Endodermal cell (in vitro differentiated cells): ENCODE results near the gene SLIT3. TPM values are rescaled to one million over a fixed set of nuclear protein-coding genes. Genes with fewer than 3 reads are reported as not detected.

Experiments
- DNase-seq: peaks from one replicate; pipeline ENCODE4 v3.0.0-alpha.2; 2017
- H3K27ac ChIP-seq: 2 replicates; pipeline ENCODE4 v1.5.1; 2013; ENCODE audit warnings: mild to moderate bottlenecking, low read depth, low read length, moderate library complexity
- H3K27me3 ChIP-seq: 2 replicates; pipeline ENCODE4 v1.6.1; 2013; ENCODE audit warnings: mild to moderate bottlenecking, low read length, moderate library complexity; ENCODE audit not compliant: insufficient read depth, control insufficient read depth, poor library complexity, severe bottlenecking
- H3K36me3 ChIP-seq: 2 replicates; pipeline ENCODE4 v1.7.0; 2013; ENCODE audit warnings: mild to moderate bottlenecking, low read length, moderate library complexity; ENCODE audit not compliant: control insufficient read depth, insufficient read depth
- H3K4me1 ChIP-seq: one replicate; pipeline ENCODE4 v1.7.0; 2013; ENCODE audit warnings: low read length; ENCODE audit not compliant: control insufficient read depth, insufficient read depth
- H3K4me3 ChIP-seq: 2 replicates; pipeline ENCODE4 v1.5.1; 2013; ENCODE audit warnings: mild to moderate bottlenecking, low read length, moderate library complexity
- H3K9ac ChIP-seq: 2 replicates; pipeline ENCODE4 v1.6.1; 2013; ENCODE audit warnings: mild to moderate bottlenecking, low read length, moderate library complexity; ENCODE audit not compliant: poor library complexity, severe bottlenecking; ENCODE audit errors: extremely low read depth
- H3K9me3 ChIP-seq: 2 replicates; pipeline ENCODE4 v1.6.1; 2013; ENCODE audit warnings: mild to moderate bottlenecking, low read length, moderate library complexity; ENCODE audit not compliant: control insufficient read depth
- H3K27ac Mint-ChIP-seq: 2 replicates; pipeline ENCODE4 v1.8.0; 2020; ENCODE audit warnings: mixed read lengths
- H3K27me3 Mint-ChIP-seq: 2 replicates; pipeline ENCODE4 v1.8.0; 2021; ENCODE audit warnings: mild to moderate bottlenecking, mixed read lengths; ENCODE audit not compliant: insufficient read depth
- H3K36me3 Mint-ChIP-seq: 2 replicates; pipeline ENCODE4 v1.8.0; 2020; ENCODE audit warnings: low read depth, mixed read lengths
- H3K4me1 Mint-ChIP-seq: 2 replicates; pipeline ENCODE4 v1.8.0; 2020; ENCODE audit warnings: mixed read lengths
- H3K4me3 Mint-ChIP-seq: 2 replicates; pipeline ENCODE4 v1.8.0; 2020; ENCODE audit warnings: mild to moderate bottlenecking, moderate library complexity, mixed read lengths
- H3K9me3 Mint-ChIP-seq: 2 replicates; pipeline ENCODE4 v1.8.0; 2020; ENCODE audit warnings: mild to moderate bottlenecking, mixed read lengths
- CTCF ChIP-seq: fragments of 200-600 bp; sonication (generic); conservative IDR thresholded peaks from 2 replicates; pipeline ENCODE4 v1.5.0; 2021; ENCODE audit warnings: antibody characterized with exemption, mild to moderate bottlenecking
- WGBS, 2 experiments: methylation state at CpG; one replicate each; pipeline versions ENCODE4 v1.1.5 to v1.1.7; 2013; ENCODE audit warnings: missing lambda C conversion rate in 2 of 2, mixed read lengths in 1 of 2; ENCODE audit not compliant: insufficient coverage in 1 of 2, insufficient read length in 1 of 2; 5-methylcytosine and 5-hydroxymethylcytosine counted together
- total RNA-seq, 2 donors: library from RNA; stranded (reverse); fragmentation: NEBNext Ultra II Directional in 1 of 2; extraction: Animal tissue kit (Norgen Biotek cat#: 25700) in 1 of 2; gene quantifications; 2 replicates in 1 of 2; 3 replicates in 1 of 2; pipeline ENCODE4 v1.2.1, GENCODE V29; 2021

SLIT3 gene
- total RNA-seq, 2 donors from 2014 or later, result 2.5 to 3.4 TPM

- no peak for TF ChIP-seq CTCF
- 82 to 100% methylated on average over 1 of the region's 1 CpG for WGBS, 2 experiments
These were observed 126.0 kb downstream of the SLIT3 start for GRCh38 chr5:169174923-169175322.

DNA sequence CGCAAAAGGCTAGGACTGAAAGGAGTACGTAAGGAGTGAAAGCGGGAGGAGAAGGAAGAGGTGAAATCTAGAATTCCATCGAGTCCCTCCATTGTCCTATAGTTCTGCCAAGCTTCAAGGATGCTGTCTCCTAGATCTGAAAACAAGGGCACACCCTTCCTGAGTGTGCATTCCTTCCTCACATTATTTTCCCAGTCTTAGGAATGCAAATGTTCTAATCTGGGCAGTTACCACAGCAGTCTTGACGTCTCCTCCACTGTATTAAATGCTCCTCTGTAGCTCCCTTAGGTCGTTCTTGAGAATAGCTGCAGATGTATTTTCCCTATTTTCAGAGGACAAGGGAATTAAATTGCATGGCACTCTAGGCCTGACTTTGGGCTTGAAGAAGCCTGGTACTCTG, 127.6 kb downstream of the SLIT3 start:
- TF ChIP-seq CTCF, result no peak
- Mint-ChIP-seq H3K9me3 (no peaks in the 10 kb centered on the region), H3K27ac (no peak overlapping the region), H3K27me3 (peaks cover 2% of the 10 kb centered on the region), H3K36me3 (no peaks in the 10 kb centered on the region), H3K4me1 (peaks cover 32% of the 10 kb centered on the region), H3K4me3 (no peak overlapping the region)
- Histone ChIP-seq H3K4me3 (no peak overlapping the region), H3K27me3 (no peaks in the 10 kb centered on the region), H3K36me3 (no peaks in the 10 kb centered on the region), H3K9ac (no peak overlapping the region), H3K9me3 (no peaks in the 10 kb centered on the region), H3K4me1 (peaks cover 19% of the 10 kb centered on the region), H3K27ac (no peak overlapping the region)
- no peak for DNase-seq
- 90 to 96% methylated on average over 6 of the region's 6 CpGs for WGBS, 2 experiments

More at GRCh38 chr5:169174923-169175322, 126.0 kb downstream of the SLIT3 start:
- DNase-seq, result no peak
- Histone ChIP-seq H3K27me3 (no peaks in the 10 kb centered on the region), H3K27ac (no peak overlapping the region), H3K4me3 (no peak overlapping the region), H3K9me3 (no peaks in the 10 kb centered on the region), H3K36me3 (no peaks in the 10 kb centered on the region), H3K4me1 (peaks cover 19% of the 10 kb centered on the region), H3K9ac (no peak overlapping the region)
- peaks cover 2% of the 10 kb centered on the region for H3K27me3 Mint-ChIP-seq
- H3K9me3 Mint-ChIP-seq, result no peaks in the 10 kb centered on the region
- no peak overlapping the region for H3K27ac Mint-ChIP-seq
- no peaks in the 10 kb centered on the region for H3K36me3 Mint-ChIP-seq
- no peak overlapping the region for H3K4me3 Mint-ChIP-seq
- peaks cover 31% of the 10 kb centered on the region for H3K4me1 Mint-ChIP-seq

- no peak for TF ChIP-seq CTCF
- Histone ChIP-seq H3K36me3 (no peaks in the 10 kb centered on the region), H3K9me3 (no peaks in the 10 kb centered on the region), H3K27ac (no peak overlapping the region), H3K4me1 (peaks cover 2% of the 10 kb centered on the region), H3K9ac (no peak overlapping the region), H3K27me3 (no peaks in the 10 kb centered on the region), H3K4me3 (no peak overlapping the region)
- no peak overlapping the region for H3K27ac Mint-ChIP-seq
- 67 to 86% methylated on average over 1 to 2 of the region's 2 CpGs for WGBS, 2 experiments
- no peak overlapping the region for H3K4me3 Mint-ChIP-seq
- H3K27me3 Mint-ChIP-seq, result peaks cover 2% of the 10 kb centered on the region
- no peaks in the 10 kb centered on the region for H3K9me3 Mint-ChIP-seq
- peaks cover 25% of the 10 kb centered on the region for H3K4me1 Mint-ChIP-seq
- DNase-seq, result peak; percentile 70
- no peaks in the 10 kb centered on the region for H3K36me3 Mint-ChIP-seq
These were observed 129.4 kb downstream of the SLIT3 start for GRCh38 chr5:169171515-169171914.
